Esophagus muscularis mucosa (tissue), 4 donors: ENCODE data around the gene IKZF3. TPM values are rescaled to one million over a fixed set of nuclear protein-coding genes. Genes with fewer than 3 reads are reported as not detected.

ENCODE experiments used
- DNase-seq: peaks from one replicate; pipeline ENCODE4 v3.0.0-alpha.2; 2017; ENCODE audit errors: extremely low spot score
- H3K27ac ChIP-seq, 4 donors: fragments of 200-600 bp; sonication (generic); replicated peaks in 1 of 4; 1 replicate in 3 of 4; 2 replicates in 1 of 4; pipeline ENCODE4 v1.5.1; 2016 to 2019; ENCODE audit warnings: mild to moderate bottlenecking in 1 of 4
- H3K27me3 ChIP-seq, 4 donors: fragments of 200-600 bp; sonication (generic); one replicate each; pipeline versions ENCODE4 v1.5.1 to v1.6.0; 2016 to 2019
- H3K36me3 ChIP-seq, 4 donors: fragments of 200-600 bp; sonication (generic); one replicate each; pipeline ENCODE4 v1.5.1; 2016 to 2019
- H3K4me1 ChIP-seq, 4 donors: fragments of 200-600 bp; sonication (generic); one replicate each; pipeline ENCODE4 v1.5.1; 2016 to 2019
- H3K4me3 ChIP-seq, 4 donors: fragments of 200-600 bp; sonication (generic); 1 replicate in 2 of 4; 2 replicates in 2 of 4; pipeline ENCODE4 v1.5.1; 2016 to 2019; ENCODE audit warnings: mild to moderate bottlenecking in 4 of 4, moderate library complexity in 1 of 4
- H3K9me3 ChIP-seq, 4 donors: fragments of 200-600 bp; sonication (generic); 1 replicate in 3 of 4; 2 replicates in 1 of 4; pipeline ENCODE4 v1.5.1; 2016 to 2019
- CTCF ChIP-seq, 3 experiments: fragments of 200-600 bp in 2 of 3; fragments of 450-650 bp in 1 of 3; sonication (generic) in 2 of 3; IDR thresholded peaks; one replicate each; pipeline ENCODE4 v1.5.1; 2017 to 2019; ENCODE audit warnings: antibody characterized with exemption in 3 of 3, mild to moderate bottlenecking in 2 of 3, moderate library complexity in 1 of 3
- EP300 ChIP-seq: sonication (generic); formaldehyde crosslinking; IDR thresholded peaks from one replicate; pipeline ENCODE4 v1.6.1; 2017; ENCODE audit warnings: antibody characterized with exemption
- POLR2A ChIP-seq: fragments of 450-650 bp; IDR thresholded peaks from one replicate; pipeline ENCODE4 v1.6.1; 2017; ENCODE audit warnings: antibody characterized with exemption, moderate library complexity, mild to moderate bottlenecking, low read depth
- POLR2AphosphoS5 ChIP-seq, 2 donors: sonication (generic); formaldehyde crosslinking; IDR thresholded peaks; one replicate each; pipeline ENCODE4 v1.6.1; 2017; ENCODE audit warnings: antibody characterized with exemption in 2 of 2
- WGBS: methylation state at CpG from one replicate; pipeline ENCODE4 v1.1.5; 2018; 5-methylcytosine and 5-hydroxymethylcytosine counted together
- intact Hi-C: fragments of 100-400 bp; cut with DNase I; formaldehyde crosslinking; loops from one replicate; pipeline ENCODE4 v1.15.1; 2023
- total RNA-seq, 4 donors: library from RNA; depleted of rRNA; stranded (reverse); fragments of >200 nt; gene quantifications; one replicate each; pipeline versions ENCODE4 v1.1.0 to v1.2.1, GENCODE V29; 2016

IKZF3 gene
- total RNA-seq, 4 donors from 2014 or later = 0.83 to 3.8 (median 1.3) TPM

GRCh38 chr17:39774047-39774446 lies 90.1 kb downstream of the IKZF3 start:
- 64% methylated on average over 4 of the region's 4 CpGs for WGBS

GRCh38 chr17:39772987-39773934 lies 90.9 kb downstream of the IKZF3 start:
- H3K36me3 ChIP-seq = no peaks in the 10 kb centered on the region
- no peak overlapping the region for H3K27ac ChIP-seq
- TF ChIP-seq POLR2AphosphoS5 (IDR thresholded peaks at IDR 0.05) (no peak), CTCF (IDR thresholded peaks at IDR 0.05) (no peak), POLR2A (no peak), EP300 (no peak)
- H3K4me3 ChIP-seq = no peak overlapping the region
- no peaks in the 10 kb centered on the region for H3K9me3 ChIP-seq
- 84% methylated on average over 7 of the region's 7 CpGs for WGBS
- H3K4me1 ChIP-seq = no peaks in the 10 kb centered on the region
- no peak for DNase-seq
- H3K27me3 ChIP-seq = peaks cover 0 to 39% (median 0%) of the 10 kb centered on the region in 4 donors
- intact Hi-C loops = no loop called here

More at GRCh38 chr17:39774047-39774446, 90.1 kb downstream of the IKZF3 start:
- Histone ChIP-seq H3K4me1 (no peaks in the 10 kb centered on the region), H3K27me3 (peaks cover 0 to 47% (median 0%) of the 10 kb centered on the region in 4 donors), H3K9me3 (no peaks in the 10 kb centered on the region), H3K4me3 (no peak overlapping the region), H3K27ac (no peak overlapping the region), H3K36me3 (no peaks in the 10 kb centered on the region)
- intact Hi-C loops = no loop called here
- DNase-seq = no peak
- TF ChIP-seq EP300 = no peak
- TF ChIP-seq CTCF (IDR thresholded peaks at IDR 0.05) = no peak
- no peak for TF ChIP-seq POLR2A
- no peak for TF ChIP-seq POLR2AphosphoS5 (IDR thresholded peaks at IDR 0.05)

- no peak for DNase-seq
- H3K36me3 ChIP-seq = no peaks in the 10 kb centered on the region
- no peaks in the 10 kb centered on the region for H3K9me3 ChIP-seq
- H3K4me3 ChIP-seq = no peak overlapping the region
- intact Hi-C loops = no loop called here
- H3K4me1 ChIP-seq = no peaks in the 10 kb centered on the region
- peaks cover 0 to 31% (median 0%) of the 10 kb centered on the region in 4 donors for H3K27me3 ChIP-seq
- no peak overlapping the region for H3K27ac ChIP-seq
- no peak for TF ChIP-seq CTCF (IDR thresholded peaks at IDR 0.05)
- TF ChIP-seq POLR2AphosphoS5 (IDR thresholded peaks at IDR 0.05) = no peak
- no peak for TF ChIP-seq POLR2A
- TF ChIP-seq EP300 = no peak
Measured at GRCh38 chr17:39772415-39772814, 91.7 kb downstream of the IKZF3 start.

GRCh38 chr17:39769974-39770587 lies 94.0 kb downstream of the IKZF3 start:
- Histone ChIP-seq H3K27me3 (peaks cover 0 to 23% (median 0%) of the 10 kb centered on the region in 4 donors), H3K9me3 (no peaks in the 10 kb centered on the region), H3K27ac (no peak overlapping the region), H3K36me3 (no peaks in the 10 kb centered on the region), H3K4me3 (no peak overlapping the region), H3K4me1 (no peaks in the 10 kb centered on the region)
- no peak for TF ChIP-seq EP300
- TF ChIP-seq CTCF (IDR thresholded peaks at IDR 0.05) = no peak
- TF ChIP-seq POLR2AphosphoS5 (IDR thresholded peaks at IDR 0.05) = no peak
- TF ChIP-seq POLR2A = no peak
- intact Hi-C loops = no loop called here
- DNase-seq = no peak
- WGBS = 51% methylated on average over 8 of the region's 8 CpGs
